ENCODE results near the gene STAP2. TPM values are rescaled to one million over a fixed set of nuclear protein-coding genes. Genes with fewer than 3 reads are reported as not detected.
"Not testable (repeated sequence)": the region's sequence is repeated elsewhere in the genome, so short reads cannot be mapped to it uniquely, and the experiment has no call there.

The STAP2 gene
- total and polyA plus RNA-seq, 2 donors, result 12.4 to 14.4 TPM

DNA sequence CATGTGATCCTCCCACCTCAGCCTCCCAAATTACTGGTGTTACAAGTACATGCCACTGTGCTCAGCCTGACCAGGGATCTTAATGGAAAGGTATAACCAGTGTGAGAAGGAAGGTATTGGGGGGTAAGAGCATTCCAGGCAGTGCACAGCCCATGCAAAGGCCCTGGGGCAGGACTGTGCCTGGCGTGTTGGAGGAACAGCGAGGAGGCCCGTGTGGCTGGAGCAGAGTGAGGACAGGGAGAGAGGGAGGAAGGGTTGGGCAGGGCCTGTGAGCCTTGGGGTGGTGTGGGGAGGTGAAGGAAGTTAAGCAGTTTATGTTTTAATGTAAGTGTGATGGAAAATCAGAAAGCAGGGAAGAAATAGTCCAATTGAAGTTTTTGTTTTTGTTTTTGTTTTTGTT is 38.0 kb downstream of the STAP2 start:
- H3K4me1 ChIP-seq (ENCODE audit: insufficient read depth), result no peaks in the 10 kb centered on the region
- DNase-seq (ENCODE audit: extremely low spot score), result no peak
- no peaks in the 10 kb centered on the region for H3K36me3 ChIP-seq (ENCODE audit: insufficient read depth)
- WGBS, result 91% methylated on average over 3 of the region's 3 CpGs
- no peak overlapping the region for H3K27ac ChIP-seq (ENCODE audit: low read depth)
- no peak overlapping the region for H3K4me3 ChIP-seq (ENCODE audit: low read depth, low read length)

DNA sequence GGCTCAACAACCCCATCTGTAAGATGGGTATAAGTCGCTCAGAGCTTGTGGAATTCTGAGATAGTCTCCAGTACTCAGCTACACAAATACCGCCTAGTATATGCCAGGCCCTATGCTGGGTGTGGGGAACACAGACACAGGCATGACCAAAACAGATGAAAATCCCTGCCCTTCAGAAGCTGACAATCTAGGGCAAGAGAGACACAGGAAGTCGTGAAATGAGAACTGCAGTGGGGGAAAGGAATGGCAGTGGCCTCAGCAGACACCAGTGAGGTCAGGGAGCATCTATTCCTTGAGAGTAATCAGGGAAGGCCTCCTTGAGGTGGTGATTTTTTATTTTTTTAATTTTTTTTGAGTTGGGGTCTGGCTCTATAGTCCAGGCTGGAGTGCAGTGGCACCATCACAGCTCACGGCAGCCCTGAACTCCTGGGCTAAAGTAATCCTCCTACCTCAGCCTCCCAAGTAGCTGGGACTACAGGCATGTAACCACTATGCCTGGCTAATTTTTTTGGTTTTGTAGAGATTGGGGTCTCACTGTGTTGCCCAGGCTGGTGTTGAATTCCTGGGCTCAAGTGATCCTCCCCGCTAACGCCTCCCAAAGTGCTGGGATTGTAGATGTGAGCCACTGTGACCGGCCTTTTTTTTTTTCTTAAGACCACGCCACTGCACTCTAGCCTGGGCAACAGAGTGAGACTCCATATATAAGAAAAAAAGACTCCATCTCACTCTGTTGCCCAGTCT is 39.6 kb downstream of the STAP2 start:
- H3K36me3 ChIP-seq (ENCODE audit: insufficient read depth), result no peaks in the 10 kb centered on the region
- H3K27ac ChIP-seq (ENCODE audit: low read depth), result no peak overlapping the region
- no peak overlapping the region for H3K4me3 ChIP-seq (ENCODE audit: low read depth, low read length)
- WGBS, result 87% methylated on average over 8 of the region's 8 CpGs
- H3K4me1 ChIP-seq (ENCODE audit: insufficient read depth), result no peaks in the 10 kb centered on the region
- DNase-seq (ENCODE audit: extremely low spot score), result no peak

DNA sequence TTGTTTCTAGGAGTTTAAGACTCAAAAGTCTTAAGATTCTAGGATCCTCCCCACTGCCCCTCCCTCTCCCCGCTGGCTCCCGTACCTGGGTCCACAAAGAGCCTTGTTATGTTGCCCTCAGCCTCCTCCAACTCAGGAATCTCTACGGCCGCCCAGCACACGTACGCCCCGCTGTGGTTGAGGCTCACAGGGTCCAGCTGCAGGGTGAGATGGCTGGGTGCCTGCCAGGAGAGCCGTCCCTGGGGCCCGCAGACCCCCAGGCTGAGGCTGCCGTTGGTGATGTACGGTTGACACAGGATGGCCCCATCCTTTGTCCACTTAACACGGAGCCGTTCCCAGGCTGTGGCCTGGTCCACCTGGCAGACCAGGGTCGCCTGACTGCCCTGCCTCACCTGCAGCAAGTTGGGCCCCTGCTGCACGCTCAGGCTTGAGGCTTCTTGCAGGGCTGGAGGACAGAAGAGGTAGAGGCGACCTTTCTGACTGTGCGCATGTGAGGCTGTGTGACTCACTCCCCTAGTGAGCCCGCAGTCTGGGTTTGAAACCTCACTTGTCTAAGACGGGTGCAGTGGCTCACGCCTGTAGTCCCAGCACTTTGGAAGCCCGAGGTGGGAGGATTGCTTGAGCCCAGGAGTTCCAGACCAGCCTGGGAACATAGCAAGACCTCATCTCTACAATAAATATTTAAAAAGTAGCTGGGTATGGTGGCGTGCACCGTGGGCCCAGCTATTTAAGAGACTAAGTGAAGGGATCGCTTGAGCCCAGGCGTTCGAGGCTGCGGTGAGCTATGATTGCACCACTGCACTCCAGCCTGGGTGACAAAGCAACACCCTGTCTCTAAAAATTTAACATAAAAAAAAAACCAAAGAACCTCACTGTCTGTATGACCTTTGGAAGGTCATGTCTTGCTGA is 40.5 kb downstream of the STAP2 start:
- no peaks in the 10 kb centered on the region for H3K36me3 ChIP-seq (ENCODE audit: insufficient read depth)
- no peak overlapping the region for H3K27ac ChIP-seq (ENCODE audit: low read depth)
- WGBS, result 66% methylated on average over 27 of the region's 27 CpGs
- no peak overlapping the region for H3K4me3 ChIP-seq (ENCODE audit: low read depth, low read length)
- H3K4me1 ChIP-seq (ENCODE audit: insufficient read depth), result no peaks in the 10 kb centered on the region
- no peak for DNase-seq (ENCODE audit: extremely low spot score)

DNA sequence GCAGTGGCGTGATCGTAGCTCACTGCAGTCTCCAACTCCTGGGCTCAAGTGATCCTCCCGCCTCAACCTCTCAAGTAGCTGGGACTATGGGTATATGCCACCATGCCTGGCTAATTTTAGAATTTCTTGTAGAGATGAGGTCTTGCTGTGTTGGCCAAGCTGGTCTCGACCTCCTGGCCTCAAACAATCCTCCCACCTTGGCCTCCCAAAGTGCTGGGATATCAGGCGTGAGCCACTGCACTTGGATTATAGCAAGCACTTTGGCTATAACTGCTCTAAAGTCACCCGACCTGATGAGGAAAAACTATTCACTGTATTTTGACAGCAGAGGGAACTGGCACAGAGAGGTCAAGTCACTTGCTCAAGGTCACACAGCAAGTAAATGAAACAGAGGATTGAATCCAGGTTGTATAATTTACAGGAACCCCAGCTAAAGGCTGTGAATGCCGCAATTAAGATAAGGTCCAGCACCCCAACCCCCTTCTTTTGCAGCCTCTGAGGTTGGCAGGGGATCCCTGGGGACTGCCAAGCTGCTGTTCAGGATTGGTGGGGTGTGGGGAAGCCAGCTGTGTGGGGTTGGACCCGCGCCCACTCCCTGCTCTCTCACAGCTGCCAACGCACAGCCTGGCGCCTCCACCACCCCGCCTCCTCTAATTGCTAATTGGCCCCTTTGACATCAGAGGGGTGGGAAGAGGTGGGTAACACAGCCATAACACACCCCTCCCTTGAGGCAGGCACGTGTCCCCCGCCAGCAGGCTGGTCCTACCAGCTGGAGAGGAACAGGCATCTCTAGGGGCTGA is 42.5 kb downstream of the STAP2 start:
- WGBS, result 44% methylated on average over 14 of the region's 14 CpGs
- Histone ChIP-seq H3K27ac (ENCODE audit: low read depth) (no peak overlapping the region), H3K36me3 (ENCODE audit: insufficient read depth) (no peaks in the 10 kb centered on the region), H3K4me3 (ENCODE audit: low read depth, low read length) (no peak overlapping the region), H3K4me1 (ENCODE audit: insufficient read depth) (no peaks in the 10 kb centered on the region)
- DNase-seq (ENCODE audit: extremely low spot score), result no peak

DNA sequence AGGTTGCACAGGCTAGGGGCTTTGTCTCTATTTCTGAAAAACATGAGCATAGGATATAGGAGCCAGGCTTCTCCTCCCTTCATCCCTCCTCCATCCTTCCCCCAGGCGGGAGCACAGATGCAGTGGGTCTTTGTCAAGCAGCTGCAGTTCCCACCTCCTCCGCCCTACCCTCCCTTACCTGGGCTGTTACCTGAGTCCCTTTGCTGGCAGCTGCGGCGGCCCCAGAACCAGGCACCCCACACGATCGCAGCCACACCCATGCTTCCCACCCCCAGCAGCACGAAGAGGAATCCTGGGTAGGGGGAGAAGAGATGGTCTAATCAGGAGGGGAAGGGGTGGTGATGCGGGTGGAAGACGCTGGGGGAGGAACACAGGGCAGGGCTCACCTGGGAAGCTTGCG is 44.2 kb downstream of the STAP2 start:
- DNase-seq (ENCODE audit: extremely low spot score), result no peak
- Histone ChIP-seq H3K36me3 (ENCODE audit: insufficient read depth) (no peaks in the 10 kb centered on the region), H3K27ac (ENCODE audit: low read depth) (no peak overlapping the region), H3K4me3 (ENCODE audit: low read depth, low read length) (no peak overlapping the region), H3K4me1 (ENCODE audit: insufficient read depth) (no peaks in the 10 kb centered on the region)
- 27% methylated on average over 10 of the region's 10 CpGs for WGBS

DNA sequence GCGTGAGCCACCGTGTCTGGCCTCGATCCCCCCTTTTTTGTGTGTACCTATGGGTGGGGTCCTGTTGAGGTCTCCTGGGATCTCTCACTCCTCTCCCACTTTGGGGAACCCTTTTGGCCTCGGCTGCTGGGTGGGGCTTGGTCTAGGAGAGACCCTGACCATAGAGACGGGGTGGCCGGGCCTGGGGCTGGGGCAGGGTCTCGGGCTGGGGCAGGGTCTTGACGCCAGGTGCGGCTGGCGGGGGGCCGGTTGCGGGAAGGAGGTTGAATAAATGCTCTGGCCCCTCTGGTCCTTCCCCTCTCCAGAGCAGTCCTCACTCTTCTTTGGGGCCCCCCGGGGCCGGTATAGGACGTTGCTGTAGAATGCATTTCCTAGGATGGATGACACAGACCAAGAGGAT is 46.1 kb downstream of the STAP2 start:
- no peaks in the 10 kb centered on the region for H3K4me1 ChIP-seq (ENCODE audit: insufficient read depth)
- 85% methylated on average over 15 of the region's 15 CpGs for WGBS
- H3K4me3 ChIP-seq (ENCODE audit: low read depth, low read length), result no peak overlapping the region
- no peak for DNase-seq (ENCODE audit: extremely low spot score)
- H3K36me3 ChIP-seq (ENCODE audit: insufficient read depth), result no peaks in the 10 kb centered on the region
- H3K27ac ChIP-seq (ENCODE audit: low read depth), result no peak overlapping the region

DNA sequence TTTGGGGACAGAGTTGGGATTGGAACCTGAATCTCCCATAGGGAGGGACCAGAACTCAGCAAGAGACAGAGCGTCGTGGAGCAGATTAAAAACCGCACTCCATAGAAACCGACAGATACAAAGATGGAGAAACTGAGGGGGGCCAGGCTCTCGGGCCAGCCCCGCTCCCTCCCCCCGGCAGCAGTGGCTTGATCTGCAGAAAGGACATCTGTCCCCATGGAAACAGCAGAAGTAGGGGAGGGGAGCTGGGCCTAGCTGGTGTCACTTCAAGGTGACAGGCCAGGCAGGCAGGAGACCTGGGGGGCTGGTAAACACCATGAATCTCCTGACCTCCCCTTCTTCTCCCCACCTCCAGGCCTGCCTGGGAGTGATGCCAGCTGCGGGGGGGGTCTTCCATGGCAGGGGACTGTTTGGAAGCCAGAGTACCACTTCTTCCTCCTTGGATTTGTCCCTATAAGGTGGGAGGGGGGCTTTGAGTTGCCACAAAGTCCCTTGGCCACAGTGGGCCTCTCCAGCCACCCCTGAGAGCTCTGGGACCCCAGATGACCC is 47.4 kb downstream of the STAP2 start:
- WGBS, result 58% methylated on average over 8 of the region's 8 CpGs
- H3K36me3 ChIP-seq (ENCODE audit: insufficient read depth), result no peaks in the 10 kb centered on the region
- no peak for DNase-seq (ENCODE audit: extremely low spot score)
- H3K4me3 ChIP-seq (ENCODE audit: low read depth, low read length), result no peak overlapping the region
- H3K4me1 ChIP-seq (ENCODE audit: insufficient read depth), result no peaks in the 10 kb centered on the region
- H3K27ac ChIP-seq (ENCODE audit: low read depth), result no peak overlapping the region

DNA sequence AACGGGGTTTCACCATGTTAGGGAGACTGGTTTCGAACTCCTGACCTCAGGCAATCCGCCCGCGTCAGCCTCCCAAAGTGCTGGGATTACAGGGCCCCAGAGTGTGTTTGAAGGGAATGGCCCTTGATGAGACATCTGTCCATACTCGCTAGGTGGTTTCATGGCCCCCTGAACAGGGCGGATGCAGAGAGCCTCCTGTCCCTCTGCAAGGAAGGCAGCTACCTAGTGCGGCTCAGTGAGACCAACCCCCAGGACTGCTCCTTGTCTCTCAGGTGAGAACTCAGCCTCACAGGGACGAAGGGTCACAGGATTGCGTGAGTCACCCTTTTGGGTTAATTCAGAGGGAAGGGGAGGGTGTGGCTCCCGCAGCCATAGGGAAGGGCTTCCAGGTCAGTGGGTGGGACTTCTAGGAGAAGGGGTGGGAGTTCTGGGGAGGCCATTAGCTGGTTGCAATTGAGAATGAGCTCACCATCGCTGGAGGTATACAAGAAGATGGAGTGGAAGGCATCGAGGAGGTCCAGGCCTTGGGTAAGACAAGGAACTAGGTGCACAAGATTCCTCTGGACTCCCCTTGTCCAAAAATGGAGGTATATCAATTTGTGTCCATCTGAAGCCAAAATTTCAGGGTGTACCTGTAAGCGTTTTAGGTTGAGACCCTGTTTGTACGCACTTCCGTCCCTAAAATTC is 50.4 kb downstream of the STAP2 start:
- 80% methylated on average over 16 of the region's 16 CpGs for WGBS
- no peak for DNase-seq (ENCODE audit: extremely low spot score)
- Histone ChIP-seq H3K4me1 (ENCODE audit: insufficient read depth) (no peaks in the 10 kb centered on the region), H3K27ac (ENCODE audit: low read depth) (no peak overlapping the region), H3K4me3 (ENCODE audit: low read depth, low read length) (no peak overlapping the region), H3K36me3 (ENCODE audit: insufficient read depth) (no peaks in the 10 kb centered on the region)

DNA sequence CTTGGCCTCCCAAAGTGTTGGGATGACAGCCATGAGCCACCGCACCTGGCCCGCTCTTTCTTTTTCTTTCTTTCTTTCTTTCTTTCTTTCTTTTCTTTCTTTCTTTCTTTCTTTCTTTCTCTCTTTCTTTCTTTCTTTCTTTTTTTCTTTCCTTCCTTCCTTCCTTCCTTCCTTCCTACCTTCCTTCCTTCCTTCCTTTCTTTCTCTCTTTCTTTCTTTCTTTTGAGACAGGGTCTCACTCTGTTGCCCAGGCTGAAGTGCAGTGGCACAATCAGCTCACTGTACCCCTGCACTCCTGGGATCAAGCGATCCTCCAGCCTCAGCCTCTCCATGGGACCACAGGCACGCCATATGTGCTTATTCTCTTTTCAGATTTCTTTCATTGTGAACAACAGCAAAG is 52.5 kb downstream of the STAP2 start:
- H3K27ac ChIP-seq (ENCODE audit: low read depth); H3K4me3 ChIP-seq (ENCODE audit: low read depth, low read length); H3K36me3 ChIP-seq (ENCODE audit: insufficient read depth); DNase-seq (ENCODE audit: extremely low spot score); H3K4me1 ChIP-seq (ENCODE audit: insufficient read depth): not testable (repeated sequence)
- WGBS, result 92% methylated on average over 4 of the region's 4 CpGs

DNA sequence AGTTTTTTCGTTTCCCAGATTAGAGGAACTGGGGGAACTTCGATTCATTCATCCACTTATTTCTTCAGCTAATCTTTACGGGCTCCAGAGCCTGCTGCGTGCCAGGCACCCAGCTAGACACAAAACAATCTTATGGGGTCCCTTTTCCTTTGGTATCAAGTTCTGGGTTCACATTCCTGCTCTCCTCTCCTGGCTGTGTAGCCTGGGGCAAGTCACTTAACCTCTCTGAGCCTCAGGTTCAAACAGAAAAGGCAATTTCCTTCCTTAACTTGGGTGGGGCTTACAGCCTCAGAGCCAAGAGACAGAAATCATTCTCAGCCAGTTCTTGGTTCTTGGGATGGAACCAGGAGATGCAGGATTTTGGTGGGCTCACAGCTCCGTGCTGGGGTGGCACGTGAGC is 53.7 kb downstream of the STAP2 start:
- no peak for DNase-seq (ENCODE audit: extremely low spot score)
- H3K36me3 ChIP-seq (ENCODE audit: insufficient read depth), result no peaks in the 10 kb centered on the region
- H3K4me3 ChIP-seq (ENCODE audit: low read depth, low read length), result no peak overlapping the region
- WGBS, result 61% methylated on average over 6 of the region's 6 CpGs
- H3K27ac ChIP-seq (ENCODE audit: low read depth), result no peak overlapping the region
- peaks cover 2% of the 10 kb centered on the region for H3K4me1 ChIP-seq (ENCODE audit: insufficient read depth)

DNA sequence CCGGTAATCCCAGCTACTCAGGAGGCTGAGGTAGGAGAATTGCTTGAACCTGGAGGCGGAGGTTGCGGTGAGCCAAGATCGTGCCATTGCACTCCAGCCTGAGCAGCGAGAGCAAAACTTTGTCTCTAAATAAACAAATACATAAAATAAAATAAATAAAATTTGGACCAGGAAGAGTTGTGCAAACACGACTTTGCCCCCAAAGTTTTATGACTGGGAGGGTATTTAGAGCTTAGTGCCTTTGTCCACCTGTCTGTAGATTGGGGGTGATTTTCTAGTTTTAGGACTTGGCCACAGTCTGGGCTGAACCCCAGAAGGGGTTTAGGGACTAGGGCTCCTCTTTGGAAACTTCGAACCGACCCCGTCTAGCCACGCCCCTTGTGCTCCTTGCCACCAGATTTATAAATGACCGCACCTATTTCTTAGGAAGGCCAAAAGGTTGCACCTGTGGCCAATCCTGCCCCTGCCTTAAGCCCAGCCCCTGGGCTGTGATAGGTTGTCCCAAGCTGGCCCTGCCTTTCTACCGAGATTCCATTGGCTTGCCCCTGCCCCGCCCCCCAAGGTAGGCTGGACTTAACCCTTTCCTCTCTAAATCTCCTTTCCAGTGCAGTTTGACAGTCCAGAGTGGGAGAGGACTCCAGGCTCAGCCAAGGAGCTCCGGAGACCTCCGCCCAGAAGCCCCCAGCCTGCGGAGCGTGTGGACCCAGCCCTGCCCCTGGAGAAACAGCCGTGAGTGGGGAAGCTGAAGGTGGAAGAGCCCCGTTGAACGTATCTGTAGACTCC is 54.3 kb downstream of the STAP2 start:
- DNase-seq (ENCODE audit: extremely low spot score), result no peak
- WGBS, result 41% methylated on average over 20 of the region's 20 CpGs
- no peak overlapping the region for H3K4me3 ChIP-seq (ENCODE audit: low read depth, low read length)
- no peak overlapping the region for H3K27ac ChIP-seq (ENCODE audit: low read depth)
- H3K36me3 ChIP-seq (ENCODE audit: insufficient read depth), result no peaks in the 10 kb centered on the region
- H3K4me1 ChIP-seq (ENCODE audit: insufficient read depth), result peaks cover 2% of the 10 kb centered on the region

All from urinary bladder (tissue), 4 donors.